HG03064 (cell line): ENCODE data around the gene PIK3C3.

Experiments used
- ATAC-seq: cut with Tn5 transposase; IDR thresholded peaks from one replicate; pipeline ENCODE4 v1.9.1; 2021; ENCODE audit warnings: low read depth; ENCODE audit not compliant: unreplicated experiment

Gene PIK3C3

GRCh38 chr18:42112657-42113420, 157.8 kb downstream of the PIK3C3 start:
- ATAC-seq, result no peak

GRCh38 chr18:42113529-42114191, 158.6 kb downstream of the PIK3C3 start:
- no peak for ATAC-seq

- peak; percentile 90 for ATAC-seq
Measured at GRCh38 chr18:42114310-42114943, 159.4 kb downstream of the PIK3C3 start.

GRCh38 chr18:42126586-42126985, 171.6 kb downstream of the PIK3C3 start:
- ATAC-seq, result no peak

- no peak for ATAC-seq
Measured at GRCh38 chr18:42131066-42131929, 176.3 kb downstream of the PIK3C3 start.

- no peak for ATAC-seq
Measured at GRCh38 chr18:42131930-42132244, 176.9 kb downstream of the PIK3C3 start.
